ENCODE results near the gene ADCK2. TPM values are rescaled to one million over a fixed set of nuclear protein-coding genes. Genes with fewer than 3 reads are reported as not detected.

ADCK2 gene
- total and polyA plus RNA-seq, 10 of the 15 experiments (the other 5 are each of a cell fraction or from before 2014, with no cell fraction given): 0.52 to 19.4 (median 13.1) TPM

DNA sequence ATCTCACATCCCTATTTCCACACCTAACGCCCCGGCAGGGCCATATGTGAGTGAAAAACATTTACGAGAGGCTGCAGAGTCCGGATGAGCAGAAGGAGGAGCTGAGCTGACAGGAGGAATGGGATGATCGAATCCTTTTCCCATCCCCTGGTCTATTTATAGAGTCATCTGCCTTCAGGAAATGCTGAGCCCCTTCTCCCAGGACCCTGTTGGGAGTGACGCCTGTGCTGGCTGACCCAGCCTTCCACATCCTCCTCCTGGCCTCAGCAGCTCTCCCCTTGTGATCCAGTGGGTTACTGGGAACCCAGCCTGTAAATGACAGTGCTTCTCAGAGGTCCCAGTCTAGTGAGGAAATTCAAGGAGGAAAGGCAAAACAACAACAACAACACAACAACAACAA, 48.8 kb upstream of the ADCK2 start:
- WGBS (ENCODE audit: insufficient coverage, insufficient replicate concordance, low lambda C conversion rate, missing lambda C conversion rate): 61% methylated on average over 6 of the region's 6 CpGs
- POLR2A ChIA-PET: no interaction called here
- no peaks in the 10 kb centered on the region for H3K9me3 ChIP-seq (replicated peaks; ENCODE audit: control insufficient read depth, insufficient read depth, low read length)
- CTCF ChIA-PET: no interaction called here
- no peaks in the 10 kb centered on the region for H4K20me1 ChIP-seq (ENCODE audit: control insufficient read depth, insufficient read depth)
- H3K27ac ChIP-seq (ENCODE audit: control insufficient read depth, insufficient read depth): no peak overlapping the region
- in situ Hi-C loops (cut with MboI): no loop called here
- peaks cover 1 to 3% of the 10 kb centered on the region in 2 experiments; a peak in 2 of 4 replicates for H3K27me3 ChIP-seq (replicated peaks in 1 of 2; ENCODE audit: control insufficient read depth in 2 of 2, insufficient read depth in 2 of 2, low read length in 1 of 2)
- no peaks in the 10 kb centered on the region for H3K79me2 ChIP-seq (ENCODE audit: control insufficient read depth, insufficient read depth, low read length)
- DNase-seq (ENCODE audit: low read depth, low spot score) (no peak), ATAC-seq (no peak), FAIRE-seq (no peak)
- no peak overlapping the region for H3K9ac ChIP-seq (ENCODE audit: control insufficient read depth, insufficient read depth, low read length)
- no peak overlapping the region for H3K4me2 ChIP-seq (ENCODE audit: control insufficient read depth, insufficient read depth)
- H2AFZ ChIP-seq (ENCODE audit: control insufficient read depth, low read depth, low read length): no peak overlapping the region
- intact Hi-C loops (cut with micrococcal nuclease; ENCODE audit: unreplicated experiment): no loop called here
- RAD21 ChIA-PET (ENCODE audit: unreplicated experiment): no interaction called here
- H3K4me1 ChIP-seq (ENCODE audit: control insufficient read depth, insufficient read depth, low read length): no peaks in the 10 kb centered on the region
- BruUV-seq (replicated peaks): no TSS peak
- H3K4me3 ChIP-seq: no peak overlapping the region
- SMC1A ChIA-PET (ENCODE audit: uncharacterized antibody, unreplicated experiment): no interaction called here
- no peaks in the 10 kb centered on the region for H3K36me3 ChIP-seq (ENCODE audit: control insufficient read depth in 2 of 2, insufficient read depth in 2 of 2, low read length in 1 of 2)
- TF ChIP-seq EED (IDR thresholded peaks at IDR 0.05; ENCODE audit: low read depth) (no peak), ETV6 (conservative IDR thresholded peaks at IDR 0.05 in 1 of 2, IDR thresholded peaks at IDR 0.05 in 1 of 2; ENCODE audit: borderline replicate concordance in 1 of 2, low read depth in 1 of 2) (no peak), MTA3 (IDR thresholded peaks at IDR 0.05; ENCODE audit: borderline replicate concordance, low read length) (no peak), MYC (IDR thresholded peaks at IDR 0.05; ENCODE audit: insufficient read depth, insufficient read length, insufficient replicate concordance, low read length, severe bottlenecking) (no peak), TCF3 (IDR thresholded peaks at IDR 0.05; ENCODE audit: borderline replicate concordance, insufficient read depth, low read depth, low read length) (no peak), IRF4 (IDR thresholded peaks at IDR 0.05; ENCODE audit: low read depth, low read length) (no peak), CBX5 (IDR thresholded peaks at IDR 0.05; ENCODE audit: low read depth) (no peak), STAT3 (IDR thresholded peaks at IDR 0.05; ENCODE audit: low read depth, low read length) (no peak)

All from GM12878 (cell line).